Sigmoid colon (tissue), 7 donors: ENCODE data around the gene MAST4. TPM values are rescaled to one million over a fixed set of nuclear protein-coding genes. Genes with fewer than 3 reads are reported as not detected.

Source experiments
- DNase-seq: peaks from one replicate; pipeline ENCODE4 v3.0.0-alpha.2; 2019
- H3K27ac ChIP-seq, 4 donors: fragments of 200-600 bp; sonication (generic); one replicate each; pipeline ENCODE4 v1.5.1; 2016 to 2019; ENCODE audit warnings: mild to moderate bottlenecking in 1 of 4
- H3K27me3 ChIP-seq, 3 donors: fragments of 200-600 bp; sonication (generic); one replicate each; pipeline ENCODE4 v1.5.1; 2019; ENCODE audit warnings: mild to moderate bottlenecking in 1 of 3
- H3K36me3 ChIP-seq, 4 donors: fragments of 200-600 bp; sonication (generic); one replicate each; pipeline ENCODE4 v1.5.1; 2016 to 2019
- H3K4me1 ChIP-seq, 4 donors: fragments of 200-600 bp; sonication (generic); one replicate each; pipeline ENCODE4 v1.5.1; 2017 to 2019
- H3K4me3 ChIP-seq, 4 donors: fragments of 200-600 bp; sonication (generic); one replicate each; pipeline ENCODE4 v1.5.1; 2017 to 2019; ENCODE audit warnings: mild to moderate bottlenecking in 2 of 4, moderate library complexity in 1 of 4
- H3K9me3 ChIP-seq, 4 donors: fragments of 200-600 bp in 3 of 4; sonication (generic) in 3 of 4; one replicate each; pipeline versions ENCODE4 v1.5.1 to v1.6.1; 2013 to 2019
- EP300 ChIP-seq, 4 donors: sonication (generic); formaldehyde crosslinking; IDR thresholded peaks; one replicate each; pipeline ENCODE4 v1.6.1; 2017; ENCODE audit warnings: antibody characterized with exemption in 4 of 4
- POLR2A ChIP-seq, 2 donors: fragments of 450-650 bp; IDR thresholded peaks; one replicate each; pipeline ENCODE4 v1.6.1; 2016; ENCODE audit warnings: antibody characterized with exemption in 2 of 2, mild to moderate bottlenecking in 2 of 2, moderate library complexity in 2 of 2
- POLR2AphosphoS5 ChIP-seq, 4 donors: sonication (generic); formaldehyde crosslinking; IDR thresholded peaks; one replicate each; pipeline ENCODE4 v1.6.1; 2017; ENCODE audit warnings: antibody characterized with exemption in 4 of 4
- WGBS, 2 donors: extraction: QIAGEN DNeasy Blood & Tissue Kit; methylation state at CpG; one replicate each; pipeline ENCODE4 v1.1.7; 2013; 5-methylcytosine and 5-hydroxymethylcytosine counted together
- intact Hi-C: fragments of 100-400 bp; cut with DNase I; formaldehyde crosslinking; loops from one replicate; pipeline ENCODE4 v1.15.1; 2023
- polyA plus RNA-seq, 3 donors: library from polyadenylated mRNA; stranded (reverse); fragments of 200-250 nt; gene quantifications; one replicate each; pipeline ENCODE4 v1.2.3, GENCODE V29; 2013
- total RNA-seq, 4 donors: library from RNA; depleted of rRNA; stranded (reverse); fragments of >200 nt; gene quantifications; one replicate each; pipeline ENCODE4 v1.1.0, GENCODE V29; 2016
- TF ChIP-seq, protein P1 (sequence below), 4 experiments: fragments of 450-650 bp in 3 of 4; fragments of 200-600 bp in 1 of 4; IDR thresholded peaks; one replicate each; pipeline ENCODE4 v1.5.1; 2016 to 2019; ENCODE audit warnings: antibody characterized with exemption in 4 of 4, mild to moderate bottlenecking in 3 of 4, moderate library complexity in 2 of 4
- donor health status: healthy with polysubstance abuse.
- donor health status: Bipolar disorder and iron deficiency.
- donor health status: healthy.

The MAST4 gene
- total and polyA plus RNA-seq, 7 donors: 1.6 to 30.7 (median 15.7) TPM

DNA sequence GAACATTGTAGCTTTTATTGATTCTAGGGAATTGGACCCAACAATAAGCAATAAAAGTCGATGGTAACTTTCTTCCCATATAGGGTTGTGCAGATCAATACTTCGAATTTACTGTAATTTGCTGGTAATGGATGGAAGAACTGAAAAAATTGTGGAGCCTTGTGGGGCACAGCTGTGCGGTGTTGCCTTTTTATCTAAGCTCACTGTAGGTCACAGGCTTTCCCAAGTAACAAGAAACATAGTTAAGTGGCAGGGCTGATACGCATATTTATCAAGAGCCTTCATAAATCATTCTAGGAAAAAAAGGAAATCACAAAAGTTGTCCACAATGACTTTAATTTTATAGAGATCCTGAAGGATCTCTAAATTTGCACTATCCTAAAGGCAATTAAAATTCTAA is 292.9 kb downstream of the MAST4 start:
- WGBS, 2 donors: 60 to 63% methylated on average over 4 of the region's 4 CpGs
- no peak for DNase-seq

DNA sequence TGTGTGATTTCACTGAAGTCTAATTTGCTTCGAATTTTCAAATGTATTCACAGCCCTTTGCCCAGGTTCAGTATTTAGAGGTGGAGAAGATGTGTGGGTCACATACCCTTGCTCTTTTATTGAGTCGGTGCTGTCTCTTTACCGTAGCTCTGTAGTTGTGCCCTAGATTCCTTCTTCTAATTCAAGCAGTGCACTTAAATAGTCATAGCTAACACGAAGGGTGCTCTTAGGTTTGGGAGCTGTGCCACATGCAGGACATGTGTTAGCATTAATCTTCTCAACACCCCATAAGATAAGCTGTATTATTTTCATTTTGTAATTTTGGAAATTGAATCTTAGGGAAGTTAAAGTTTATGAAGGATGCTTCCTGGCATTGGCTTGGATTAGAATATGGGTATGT is 293.3 kb downstream of the MAST4 start:
- no peaks in the 10 kb centered on the region for H3K27me3 ChIP-seq
- no peaks in the 10 kb centered on the region for H3K9me3 ChIP-seq
- intact Hi-C loops: no loop called here
- peaks cover 0 to 7% (median 0%) of the 10 kb centered on the region in 4 donors for H3K4me1 ChIP-seq
- H3K36me3 ChIP-seq: no peaks in the 10 kb centered on the region
- H3K27ac ChIP-seq: no peak overlapping the region
- no peak overlapping the region for H3K4me3 ChIP-seq
- WGBS, 2 donors: 83 to 84% methylated on average over 4 of the region's 4 CpGs
- TF ChIP-seq EP300 (IDR thresholded peaks at IDR 0.05): no peak
- TF ChIP-seq POLR2A (IDR thresholded peaks at IDR 0.05): no peak
- TF ChIP-seq, protein P1, sequence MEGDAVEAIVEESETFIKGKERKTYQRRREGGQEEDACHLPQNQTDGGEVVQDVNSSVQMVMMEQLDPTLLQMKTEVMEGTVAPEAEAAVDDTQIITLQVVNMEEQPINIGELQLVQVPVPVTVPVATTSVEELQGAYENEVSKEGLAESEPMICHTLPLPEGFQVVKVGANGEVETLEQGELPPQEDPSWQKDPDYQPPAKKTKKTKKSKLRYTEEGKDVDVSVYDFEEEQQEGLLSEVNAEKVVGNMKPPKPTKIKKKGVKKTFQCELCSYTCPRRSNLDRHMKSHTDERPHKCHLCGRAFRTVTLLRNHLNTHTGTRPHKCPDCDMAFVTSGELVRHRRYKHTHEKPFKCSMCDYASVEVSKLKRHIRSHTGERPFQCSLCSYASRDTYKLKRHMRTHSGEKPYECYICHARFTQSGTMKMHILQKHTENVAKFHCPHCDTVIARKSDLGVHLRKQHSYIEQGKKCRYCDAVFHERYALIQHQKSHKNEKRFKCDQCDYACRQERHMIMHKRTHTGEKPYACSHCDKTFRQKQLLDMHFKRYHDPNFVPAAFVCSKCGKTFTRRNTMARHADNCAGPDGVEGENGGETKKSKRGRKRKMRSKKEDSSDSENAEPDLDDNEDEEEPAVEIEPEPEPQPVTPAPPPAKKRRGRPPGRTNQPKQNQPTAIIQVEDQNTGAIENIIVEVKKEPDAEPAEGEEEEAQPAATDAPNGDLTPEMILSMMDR (IDR thresholded peaks at IDR 0.05): no peak
- no peak for TF ChIP-seq POLR2AphosphoS5 (IDR thresholded peaks at IDR 0.05)
- DNase-seq: no peak

More for the DNA sequence above, 292.9 kb downstream of the MAST4 start:
- TF ChIP-seq, protein P1 (IDR thresholded peaks at IDR 0.05): no peak
- TF ChIP-seq POLR2AphosphoS5 (IDR thresholded peaks at IDR 0.05) (no peak), POLR2A (IDR thresholded peaks at IDR 0.05) (no peak), EP300 (IDR thresholded peaks at IDR 0.05) (no peak)
- Histone ChIP-seq H3K4me1 (peaks cover 0 to 7% (median 0%) of the 10 kb centered on the region in 4 donors), H3K27me3 (no peaks in the 10 kb centered on the region), H3K36me3 (no peaks in the 10 kb centered on the region), H3K4me3 (no peak overlapping the region), H3K27ac (no peak overlapping the region), H3K9me3 (no peaks in the 10 kb centered on the region)
- intact Hi-C loops: no loop called here

DNA sequence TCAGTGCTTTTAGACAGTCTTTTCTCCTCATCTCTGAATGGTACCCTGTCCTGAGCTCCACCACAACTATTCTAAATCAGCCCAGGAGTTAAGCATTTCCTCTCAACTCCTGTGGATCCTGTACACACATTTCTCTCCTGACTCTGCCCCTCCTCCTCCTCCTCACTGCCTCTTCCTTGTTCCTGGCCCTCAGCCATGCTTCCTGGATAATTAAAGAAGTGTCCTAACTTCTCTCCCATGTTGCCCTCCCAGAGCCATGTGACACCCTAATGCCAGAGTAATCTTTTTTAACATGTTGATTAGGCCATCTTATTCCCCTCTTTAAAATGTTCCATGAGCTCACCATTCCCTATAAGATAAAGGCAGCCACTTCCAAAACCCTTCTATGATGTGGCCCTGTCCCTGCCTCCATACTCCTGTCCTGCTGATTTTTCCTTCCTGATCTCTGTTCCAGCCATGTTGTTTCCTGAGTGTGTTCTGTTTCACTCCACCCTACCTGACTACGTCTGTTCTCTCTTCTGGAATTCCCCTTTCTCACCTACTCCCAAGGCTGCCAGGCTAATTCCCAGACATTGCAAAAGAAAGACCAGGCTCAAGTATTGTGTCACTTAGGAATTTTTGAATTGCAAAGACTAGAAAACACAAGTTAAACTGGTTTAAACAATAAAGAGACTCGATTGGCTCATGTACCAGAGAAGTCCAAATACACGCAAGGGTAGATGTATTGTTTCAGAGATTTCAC is 295.2 kb downstream of the MAST4 start:
- intact Hi-C loops: no loop called here
- TF ChIP-seq POLR2A (IDR thresholded peaks at IDR 0.05): no peak
- no peak overlapping the region for H3K27ac ChIP-seq

DNA sequence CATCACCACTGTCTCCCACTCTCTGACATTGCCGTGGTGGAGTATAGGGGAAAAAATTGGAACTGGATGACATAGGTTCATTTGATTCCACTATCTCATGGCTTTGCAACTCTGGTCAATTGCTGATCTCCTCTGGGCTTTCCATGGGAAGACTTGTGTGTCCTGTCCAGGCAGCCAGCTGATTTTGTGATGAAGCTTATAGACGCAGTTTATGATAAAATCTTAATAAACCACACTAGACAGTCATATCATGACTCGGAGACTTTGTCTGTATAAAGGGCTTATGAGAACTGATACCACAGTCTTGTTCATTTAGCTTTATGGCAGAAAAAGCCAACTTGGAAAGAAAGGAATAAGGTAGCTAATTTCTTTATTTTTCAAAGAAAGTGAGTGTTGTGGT is 296.5 kb downstream of the MAST4 start:
- DNase-seq: no peak
- Histone ChIP-seq H3K27me3 (no peaks in the 10 kb centered on the region), H3K9me3 (no peaks in the 10 kb centered on the region), H3K4me3 (no peak overlapping the region), H3K27ac (no peak overlapping the region), H3K4me1 (peaks cover 0 to 7% (median 0%) of the 10 kb centered on the region in 4 donors), H3K36me3 (no peaks in the 10 kb centered on the region)
- TF ChIP-seq, protein P1 (IDR thresholded peaks at IDR 0.05): no peak
- TF ChIP-seq POLR2A (IDR thresholded peaks at IDR 0.05) (no peak), POLR2AphosphoS5 (IDR thresholded peaks at IDR 0.05) (no peak), EP300 (IDR thresholded peaks at IDR 0.05) (no peak)
- intact Hi-C loops: no loop called here
- 49 to 78% methylated on average over 3 of the region's 3 CpGs for WGBS, 2 donors

More for the DNA sequence above, 295.2 kb downstream of the MAST4 start:
- H3K4me3 ChIP-seq: no peak overlapping the region
- H3K27me3 ChIP-seq: no peaks in the 10 kb centered on the region
- peaks cover 0 to 7% (median 0%) of the 10 kb centered on the region in 4 donors for H3K4me1 ChIP-seq
- H3K9me3 ChIP-seq: no peaks in the 10 kb centered on the region
- no peaks in the 10 kb centered on the region for H3K36me3 ChIP-seq
- no peak for DNase-seq
- whole genome bisulfite sequencing, 2 donors: 54 to 76% methylated on average over 3 of the region's 3 CpGs

DNA sequence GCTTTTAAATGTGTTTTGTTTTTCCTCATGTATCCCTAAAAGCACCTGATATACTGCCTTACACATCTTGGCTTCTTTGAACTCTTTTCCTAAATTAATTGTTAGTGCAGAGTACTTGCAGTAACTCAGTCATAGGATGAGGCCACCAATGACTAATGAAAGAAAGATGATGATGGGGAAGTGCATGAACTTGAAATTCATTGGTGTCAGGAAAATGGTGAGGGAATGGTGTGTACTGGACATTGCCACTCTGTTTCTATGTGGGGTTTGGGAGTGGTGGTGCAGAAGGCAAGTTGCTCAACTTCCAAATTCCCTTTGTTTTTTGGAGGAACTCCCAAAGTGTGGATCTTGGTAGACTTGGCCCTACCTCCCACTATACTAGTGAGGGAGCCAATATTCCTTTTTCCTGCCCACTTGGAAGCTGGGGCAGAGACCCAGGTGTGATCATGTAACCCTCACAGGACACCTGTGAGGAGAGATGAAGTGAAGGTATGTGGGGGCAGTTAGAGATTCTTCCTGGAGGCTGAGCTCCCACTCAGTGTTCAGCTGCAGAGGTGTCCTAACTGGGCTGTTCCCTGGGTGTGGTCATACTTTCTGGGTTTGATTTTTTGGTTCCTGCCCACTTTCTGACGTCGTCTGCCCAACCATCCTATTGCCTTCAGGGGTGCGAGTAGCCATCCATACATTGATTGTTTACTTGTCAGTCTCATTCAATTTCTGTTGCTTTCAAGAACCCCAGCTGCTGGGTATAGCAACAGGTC is 298.5 kb downstream of the MAST4 start:
- Histone ChIP-seq H3K36me3 (no peaks in the 10 kb centered on the region), H3K4me1 (no peaks in the 10 kb centered on the region), H3K27me3 (no peaks in the 10 kb centered on the region), H3K27ac (no peak overlapping the region), H3K4me3 (no peak overlapping the region), H3K9me3 (no peaks in the 10 kb centered on the region)
- TF ChIP-seq EP300 (IDR thresholded peaks at IDR 0.05) (no peak), POLR2AphosphoS5 (IDR thresholded peaks at IDR 0.05) (no peak), POLR2A (IDR thresholded peaks at IDR 0.05) (no peak)
- TF ChIP-seq, protein P1 (IDR thresholded peaks at IDR 0.05): no peak
- intact Hi-C loops: no loop called here
- 88 to 90% methylated on average over 3 of the region's 3 CpGs for WGBS, 2 donors
- DNase-seq: no peak
